DMS53 treated with DMSO at 0.1 percent for 48 hours (cell line): ENCODE data around the gene MAD1L1.
"Not testable (repeated sequence)": the region's sequence is repeated elsewhere in the genome, so short reads cannot be mapped to it uniquely, and the experiment has no call there.

Experiments used
- DNase-seq: peaks from one replicate; lab custom pipeline; 2025; ENCODE audit not compliant: unreplicated experiment; lab: John Stamatoyannopoulos, UW

Gene MAD1L1

DNA sequence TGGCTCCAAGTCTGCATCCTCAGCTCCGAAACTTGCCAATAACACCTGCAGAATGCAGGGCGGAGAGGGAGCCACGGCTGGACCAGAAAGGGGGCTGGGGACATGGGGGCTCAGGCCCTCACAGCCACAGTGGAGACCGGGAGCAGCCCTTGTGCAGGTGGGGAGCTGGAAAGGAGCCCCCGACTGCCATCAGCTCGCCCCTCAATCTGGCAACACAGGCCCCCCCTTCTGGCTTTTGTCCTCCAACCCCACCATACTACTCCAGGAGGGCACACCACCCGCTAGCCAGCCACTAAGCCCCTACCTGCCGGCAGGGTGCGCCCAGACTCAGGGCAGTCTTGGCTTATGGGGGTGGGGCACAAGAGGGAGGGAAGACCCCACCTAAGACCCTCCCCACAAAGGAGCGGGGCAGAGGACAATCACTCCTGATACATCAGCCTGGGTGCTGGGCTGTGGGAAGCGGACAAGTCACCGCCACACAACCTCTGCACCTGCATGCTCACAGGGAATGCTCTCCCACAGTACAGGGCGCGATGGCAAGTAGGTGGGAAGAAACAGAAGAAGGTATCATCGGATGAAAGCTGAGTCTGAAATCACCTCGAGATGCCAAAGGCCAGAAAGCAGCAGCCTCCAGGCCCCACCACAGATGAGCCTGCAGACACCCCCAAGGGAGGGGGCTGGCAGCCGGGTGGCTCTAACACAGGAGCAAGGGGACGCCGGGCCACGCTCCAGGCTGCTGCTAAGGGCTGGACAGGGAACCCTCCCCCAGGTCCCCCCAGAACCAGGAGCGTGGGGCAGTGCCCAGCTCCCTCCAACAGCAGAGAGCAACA lies 297.4 kb downstream of the MAD1L1 start:
- no peak for DNase-seq

DNA sequence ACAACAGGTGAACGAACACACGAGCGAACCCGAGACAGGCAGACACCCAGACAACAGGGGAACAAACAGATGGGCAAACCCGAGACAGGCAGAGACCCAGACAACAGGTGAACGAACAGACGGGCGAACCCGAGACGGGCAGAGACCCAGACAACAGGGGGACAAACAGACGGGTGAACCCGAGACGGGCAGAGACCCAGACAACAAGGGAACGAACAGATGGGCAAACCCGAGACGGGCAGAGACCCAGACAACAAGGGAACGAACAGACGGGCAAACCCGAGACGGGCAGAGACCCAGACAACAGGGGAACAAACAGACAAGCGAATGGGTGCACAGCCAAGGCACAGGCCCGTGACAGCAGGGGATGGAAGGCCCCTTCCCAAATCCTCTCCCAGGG lies 298.0 kb downstream of the MAD1L1 start:
- DNase-seq = no peak

DNA sequence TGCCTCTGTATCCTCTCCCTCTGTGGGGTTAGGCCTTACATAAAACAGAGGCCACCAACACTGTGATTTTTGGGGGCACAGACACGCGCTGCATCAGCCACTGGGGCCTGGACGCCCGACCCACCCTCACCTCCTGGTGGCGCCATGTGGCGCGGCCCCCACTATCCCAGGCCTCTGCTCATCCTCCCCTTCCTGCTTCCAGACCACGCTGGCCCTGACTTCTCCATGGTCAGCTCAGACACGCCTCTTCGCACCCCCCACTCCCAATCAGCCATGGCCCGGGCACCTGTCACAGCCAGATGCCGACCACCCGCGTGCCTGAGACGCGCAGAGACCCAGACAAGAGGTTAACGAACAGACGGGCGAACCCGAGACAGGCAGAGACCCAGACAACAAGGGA lies 298.7 kb downstream of the MAD1L1 start:
- DNase-seq = no peak

DNA sequence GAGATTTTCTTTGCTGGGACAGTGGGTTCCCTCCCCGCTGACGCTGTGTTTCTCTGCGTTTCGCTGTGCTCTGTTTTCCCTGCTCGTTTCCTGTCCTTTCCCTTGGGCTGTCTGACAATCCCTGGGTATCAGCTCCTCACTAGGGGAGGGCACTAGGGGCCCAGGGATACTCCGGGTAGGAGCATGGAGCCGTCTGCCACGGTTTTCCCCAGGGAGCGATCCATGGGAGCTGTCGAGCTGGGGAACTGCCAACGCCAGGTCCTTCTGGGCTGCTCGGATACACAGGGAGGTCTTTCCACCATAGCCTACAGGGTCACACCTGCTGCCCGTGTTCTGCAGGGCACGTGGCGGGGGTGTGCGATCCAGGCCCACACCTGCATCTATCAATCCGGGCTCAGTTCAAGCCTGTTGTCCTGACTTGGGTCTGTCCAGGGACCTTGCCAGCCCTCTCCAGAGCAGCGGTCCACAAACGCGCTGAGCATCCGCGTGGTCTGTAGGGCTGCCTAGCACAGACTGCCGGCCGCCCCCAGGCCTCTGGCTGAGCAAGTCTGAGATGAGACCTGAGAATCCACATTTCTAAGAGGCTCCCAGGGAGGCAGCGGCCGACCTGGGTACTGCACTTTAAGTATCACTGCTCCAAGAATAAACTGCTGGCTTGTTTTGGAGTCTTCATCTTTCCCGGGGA lies 299.5 kb downstream of the MAD1L1 start:
- DNase-seq = no peak

DNA sequence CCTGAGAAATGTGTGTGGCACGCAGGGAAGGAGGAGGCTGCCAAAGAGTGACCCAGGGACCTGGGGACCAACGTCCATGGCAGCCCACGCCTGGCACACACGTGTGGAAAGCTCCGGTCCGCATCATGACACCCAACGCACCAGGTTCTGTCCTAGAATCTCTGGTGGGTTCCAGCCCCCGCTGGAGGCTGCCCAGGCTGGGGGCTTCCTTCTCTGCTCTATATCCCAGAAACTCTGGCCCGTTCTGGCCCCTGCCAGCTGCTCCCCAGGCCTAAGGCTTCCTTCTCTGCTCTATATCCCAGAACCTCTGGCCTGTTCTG lies 300.8 kb downstream of the MAD1L1 start:
- DNase-seq = no peak

DNA sequence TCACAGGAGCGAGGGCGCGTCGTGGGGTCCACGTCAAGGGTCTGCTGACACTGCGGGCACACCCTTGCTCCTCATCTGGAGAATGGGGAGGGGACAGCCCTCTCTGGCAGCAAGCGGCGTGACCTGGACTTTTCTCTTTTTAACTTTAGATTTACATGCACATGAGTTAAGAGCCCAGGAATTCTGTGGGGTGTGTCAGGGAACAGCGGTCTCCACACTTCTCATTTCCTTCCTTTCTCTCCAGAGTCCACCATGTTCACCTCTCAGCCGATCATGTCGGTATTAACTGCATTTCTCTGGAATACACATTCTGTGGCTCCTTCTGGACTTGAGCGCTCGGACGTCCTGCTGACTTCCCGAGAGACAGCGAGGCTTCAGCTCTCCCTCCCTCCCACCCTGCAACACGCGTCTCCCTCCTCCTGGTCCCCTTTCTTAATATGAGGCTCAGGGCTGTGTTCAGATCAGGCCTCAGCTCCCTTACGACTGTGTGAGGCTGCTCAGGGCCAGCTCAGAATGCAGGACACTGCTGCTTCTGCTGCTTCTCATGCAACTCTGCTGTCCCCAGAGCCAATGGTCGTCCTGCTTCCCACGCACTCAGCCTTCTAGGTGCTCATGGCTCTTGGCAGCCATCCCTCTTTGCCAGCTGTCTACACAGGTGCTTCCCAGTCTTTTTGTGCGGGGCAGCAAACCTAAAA lies 301.3 kb downstream of the MAD1L1 start:
- no peak for DNase-seq

DNA sequence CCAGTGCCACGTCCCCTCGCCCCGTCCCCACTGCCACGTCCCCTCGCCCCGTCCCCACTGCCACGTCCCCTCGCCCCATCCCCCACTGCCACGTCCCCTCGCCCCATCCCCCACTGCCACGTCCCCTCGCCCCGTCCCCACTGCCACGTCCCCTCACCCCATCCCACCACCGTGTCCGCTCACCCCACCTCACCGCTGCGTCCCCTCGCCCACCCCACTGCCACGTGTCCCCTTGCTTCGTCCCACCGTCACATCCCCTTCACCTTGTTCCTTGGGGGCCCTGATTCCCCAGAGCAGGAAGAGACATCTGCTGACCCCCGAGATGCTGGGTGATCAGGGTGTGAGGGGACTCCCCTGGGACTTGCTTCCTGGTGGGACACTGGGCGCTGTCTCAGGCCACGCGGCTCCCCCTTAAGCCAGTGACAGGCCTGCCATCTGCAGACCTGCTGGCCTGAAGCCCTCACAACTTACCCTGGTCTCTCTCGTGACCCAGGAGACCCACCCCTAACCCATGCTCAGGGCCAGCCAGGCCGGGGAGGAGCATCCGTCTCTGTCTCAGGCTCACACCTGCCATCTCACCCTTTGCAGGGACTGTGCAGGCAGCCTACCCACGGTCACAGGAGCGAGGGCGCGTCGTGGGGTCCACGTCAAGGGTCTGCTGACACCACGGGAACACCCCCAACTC lies 302.2 kb downstream of the MAD1L1 start:
- DNase-seq = no peak

DNA sequence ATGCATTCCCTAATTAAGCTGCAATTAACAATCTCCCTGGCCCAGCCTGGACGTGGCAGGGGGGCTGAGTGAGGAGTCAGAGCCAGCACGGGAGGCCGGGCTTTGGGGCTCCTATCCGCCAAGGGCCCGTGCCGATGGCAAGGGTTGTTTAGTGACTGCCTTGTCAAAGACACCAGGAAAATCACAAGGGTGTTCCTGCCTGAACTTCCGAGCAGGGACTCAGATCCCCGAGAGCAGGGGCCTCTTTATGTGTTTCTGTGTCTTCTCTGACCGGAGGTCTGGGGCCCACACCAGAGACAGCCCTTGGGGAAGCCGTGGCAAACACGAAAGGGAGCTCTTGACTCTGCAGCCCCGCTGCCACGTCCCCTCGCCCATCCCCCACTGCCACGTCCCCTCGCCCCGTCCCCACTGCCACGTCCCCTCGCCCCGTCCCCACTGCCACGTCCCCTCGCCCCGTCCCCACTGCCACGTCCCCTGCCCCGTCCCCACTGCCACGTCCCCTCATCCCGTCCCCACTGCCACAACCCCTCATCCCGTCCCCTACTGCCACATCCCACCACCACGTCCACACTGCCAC lies 303.3 kb downstream of the MAD1L1 start:
- DNase-seq = not testable (repeated sequence)

DNA sequence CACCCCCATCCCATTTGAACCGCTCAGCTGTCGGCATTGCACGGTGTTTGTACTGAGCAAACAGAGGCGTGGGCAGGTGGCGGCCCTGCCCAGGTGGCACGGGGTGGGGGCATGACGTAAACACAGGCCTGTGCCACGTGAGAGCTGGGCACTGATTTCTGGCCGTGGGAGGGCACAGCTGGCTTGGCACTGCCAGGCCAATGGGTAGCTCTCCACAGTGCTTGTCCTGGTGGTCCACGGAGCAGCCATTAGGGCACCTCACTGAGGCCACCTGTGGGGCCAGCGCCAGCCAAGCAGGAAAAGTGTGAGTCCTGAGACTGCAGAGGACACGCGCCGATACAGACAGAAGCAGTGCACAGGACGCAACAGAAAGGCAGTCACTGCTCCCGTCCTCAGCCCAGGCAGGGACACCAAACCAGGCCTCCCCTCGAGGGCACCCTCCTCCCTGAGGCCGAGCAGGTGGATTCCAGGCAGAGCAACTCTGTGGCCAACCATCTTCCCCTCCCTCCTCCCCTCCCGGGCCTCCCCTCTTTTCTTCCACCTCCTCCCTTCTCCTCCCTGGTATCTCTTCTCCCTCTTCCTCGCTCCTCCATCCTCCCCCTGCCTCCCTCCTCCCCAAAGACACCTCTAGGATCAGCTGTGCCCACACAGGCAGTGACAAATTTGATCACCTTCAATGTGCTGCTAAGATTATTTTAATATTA lies 303.9 kb downstream of the MAD1L1 start:
- peak; percentile 56 for DNase-seq

DNA sequence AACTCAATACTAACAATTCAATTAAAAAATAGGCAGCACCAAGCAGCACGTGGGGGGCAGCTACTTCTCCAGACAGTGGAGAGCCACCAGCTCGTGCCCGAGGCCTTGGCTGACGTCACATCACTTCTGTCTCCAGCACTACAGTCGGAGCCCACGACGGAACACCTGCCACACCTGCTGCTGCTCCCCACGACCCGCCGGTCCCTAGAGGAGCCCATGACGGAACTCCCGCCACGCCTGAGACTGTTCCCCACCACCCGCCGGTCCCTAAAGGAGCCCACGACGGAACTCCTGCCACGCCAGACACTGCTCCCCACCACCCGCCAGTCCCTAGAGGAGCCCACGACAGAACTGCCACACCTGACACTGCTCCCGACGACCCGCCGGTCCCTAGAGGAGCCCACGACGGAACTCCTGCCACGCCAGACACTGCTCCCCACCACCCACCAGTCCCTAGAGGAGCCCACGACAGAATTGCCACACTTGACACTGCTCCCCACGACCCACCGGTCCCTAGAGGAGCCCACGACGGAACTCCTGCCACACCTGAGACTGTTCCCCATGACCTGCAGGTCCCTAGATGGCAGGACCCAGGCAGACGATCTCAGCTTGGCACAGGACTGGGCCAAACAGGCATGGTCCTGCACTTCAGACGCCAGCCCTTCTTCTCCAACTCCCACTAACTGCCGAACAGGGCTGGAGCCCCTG lies 304.7 kb downstream of the MAD1L1 start:
- no peak for DNase-seq

DNA sequence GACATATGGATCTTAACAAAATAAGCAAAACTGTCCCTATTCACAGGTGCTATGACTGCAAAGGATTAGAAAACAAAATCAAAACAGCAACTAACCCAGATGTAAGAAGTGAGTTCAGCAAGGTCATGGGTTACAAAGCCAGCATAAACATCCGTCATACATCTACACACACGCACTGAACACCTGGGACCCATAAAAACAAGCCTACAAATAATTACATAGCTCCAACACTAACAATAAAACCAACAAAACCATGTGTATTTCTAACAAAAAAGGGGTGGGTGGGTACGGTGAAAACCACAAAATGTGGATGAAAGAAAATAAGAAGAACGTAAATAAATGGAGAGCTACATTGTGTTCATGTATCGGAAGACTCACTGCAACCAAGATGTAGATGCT lies 305.8 kb downstream of the MAD1L1 start:
- DNase-seq = no peak

DNA sequence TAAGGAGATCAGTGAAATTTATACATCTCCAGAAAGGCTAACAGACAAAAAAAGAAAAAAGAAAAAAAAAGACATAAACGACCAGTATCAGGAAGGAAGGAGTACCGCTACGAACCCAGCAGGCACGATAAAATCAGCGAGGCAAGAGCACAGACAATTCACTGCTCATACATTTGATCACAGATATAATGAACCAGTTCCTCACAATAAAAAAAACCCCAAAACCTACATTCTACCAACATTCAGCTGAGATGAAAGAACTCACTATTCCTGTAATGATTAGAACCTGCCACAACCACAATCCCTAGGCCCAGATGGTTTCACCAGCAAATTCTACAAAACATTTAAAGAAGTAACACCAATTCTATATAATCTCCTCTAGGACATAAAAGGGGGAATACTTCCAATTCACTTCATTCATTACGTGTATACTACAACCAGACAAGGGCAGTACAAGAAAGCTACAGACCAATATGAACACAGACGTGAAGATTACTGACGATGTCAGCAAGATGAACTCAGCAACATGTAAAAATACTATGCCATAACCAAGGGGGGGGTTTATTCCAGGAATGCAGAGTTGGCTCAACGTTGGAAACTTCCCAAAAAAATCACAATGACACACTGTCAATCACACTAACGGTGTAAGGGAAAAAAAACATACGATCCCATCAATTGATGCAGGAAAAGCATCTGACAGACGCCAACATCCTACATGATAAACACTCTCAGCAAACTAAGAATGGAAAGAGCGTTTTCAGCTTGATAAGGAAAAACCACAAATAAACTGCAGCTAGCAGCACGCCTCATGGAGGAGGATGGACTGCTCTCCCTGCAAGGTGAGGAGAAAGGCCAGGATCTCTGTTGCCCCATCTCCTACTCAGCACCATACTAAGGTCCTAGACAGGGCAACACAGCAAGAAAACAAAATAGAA lies 306.5 kb downstream of the MAD1L1 start:
- DNase-seq = no peak

DNA sequence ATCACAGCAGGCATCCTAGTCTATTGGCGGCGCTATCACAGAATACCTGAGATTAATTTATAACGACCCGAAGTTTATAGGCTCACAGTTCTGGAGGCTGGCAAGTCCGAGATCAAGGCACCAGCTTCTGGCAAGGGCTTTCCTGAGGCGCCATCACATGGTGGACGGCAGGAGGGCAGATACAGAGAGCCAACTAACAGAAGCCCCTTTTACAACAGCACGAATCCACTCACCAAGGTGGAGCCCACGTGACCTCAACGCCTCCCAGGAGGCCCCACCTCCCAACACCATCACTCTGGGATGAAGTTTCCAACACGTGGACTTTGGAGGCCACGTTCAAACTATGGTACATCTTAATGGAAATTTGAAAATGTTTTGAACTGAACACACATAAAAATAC lies 307.4 kb downstream of the MAD1L1 start:
- DNase-seq = no peak

DNA sequence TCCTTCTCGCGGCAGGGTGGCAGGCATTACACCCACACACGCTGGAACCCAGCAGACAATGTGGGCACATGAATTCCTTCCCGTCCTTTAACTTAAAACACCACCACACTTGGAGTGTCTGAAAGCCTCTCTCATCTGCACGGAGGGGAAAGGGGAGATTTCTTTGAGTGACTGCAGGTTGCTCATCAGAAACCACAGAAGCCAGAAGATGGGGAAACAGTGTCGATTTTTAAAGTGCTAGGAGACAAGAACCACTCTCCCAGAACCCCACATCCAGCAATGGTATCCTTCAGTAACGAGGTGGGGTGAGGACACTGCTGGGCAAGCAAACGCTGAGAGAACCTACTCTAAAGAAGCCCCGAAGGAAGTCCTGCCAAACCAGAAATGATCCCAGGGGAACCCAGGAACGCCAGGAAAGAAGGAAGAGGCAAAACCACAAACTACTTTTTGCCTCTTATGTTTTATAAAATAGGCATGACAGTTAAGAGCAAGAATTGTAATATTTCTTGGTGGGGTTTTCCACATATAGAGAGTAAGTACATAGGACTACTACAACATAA lies 308.4 kb downstream of the MAD1L1 start:
- no peak for DNase-seq

DNA sequence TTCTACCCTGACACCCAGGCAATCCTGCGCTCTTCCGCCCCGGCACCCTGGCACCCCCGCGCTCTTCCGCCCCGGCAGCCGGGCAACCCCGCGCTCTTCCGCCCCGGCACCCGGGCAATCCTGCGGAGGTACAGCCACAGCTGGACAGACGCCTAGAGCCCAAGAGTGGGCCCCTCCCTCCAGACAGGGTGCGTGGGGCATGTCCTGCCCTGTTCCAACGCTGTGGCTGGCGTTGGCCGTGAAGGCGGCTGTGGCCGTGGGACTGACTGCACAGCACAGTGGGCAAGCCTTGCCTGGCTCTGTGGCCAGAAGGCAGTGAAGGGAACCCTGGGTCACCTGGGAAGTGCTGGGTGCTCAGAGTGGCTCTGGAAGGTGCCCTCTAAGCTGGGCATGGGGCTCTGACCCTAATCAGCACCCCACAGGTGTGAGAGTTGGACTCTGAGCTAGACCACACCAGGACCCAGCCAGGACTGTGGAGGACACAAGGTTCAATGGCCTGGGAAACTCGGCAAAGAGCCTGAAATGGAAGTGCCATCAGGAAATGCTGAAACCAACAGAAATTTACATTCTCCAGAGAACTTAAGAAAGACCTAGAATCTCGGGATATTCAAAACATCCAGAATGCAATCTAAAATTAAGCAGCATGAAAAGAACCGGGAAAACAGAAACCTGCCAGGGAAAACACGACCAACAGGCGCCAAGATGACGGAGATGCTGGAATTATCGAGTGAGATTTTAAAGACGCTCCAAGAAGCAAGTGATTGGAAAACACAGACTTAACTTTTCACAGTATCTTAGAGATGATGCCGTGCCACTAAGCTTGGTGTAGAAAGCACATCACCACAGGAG lies 309.1 kb downstream of the MAD1L1 start:
- no peak for DNase-seq

DNA sequence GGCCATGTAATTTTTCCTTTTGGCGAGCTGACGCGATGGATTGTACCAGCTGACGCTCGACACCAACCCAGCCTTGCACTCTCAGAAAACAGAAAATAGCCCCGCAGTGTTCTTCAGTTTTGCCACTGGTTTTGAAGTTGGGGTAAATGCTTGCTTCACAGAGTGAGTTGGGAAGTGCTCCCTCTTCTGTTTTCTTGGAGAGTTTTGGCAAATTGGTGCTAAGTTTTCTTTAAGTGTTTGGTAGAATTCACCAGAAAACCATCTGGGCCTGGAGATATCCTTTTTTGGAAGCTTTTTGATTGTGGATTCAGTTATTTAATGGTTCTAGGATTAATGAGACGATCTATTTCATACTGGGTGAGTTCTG lies 309.9 kb downstream of the MAD1L1 start:
- DNase-seq = no peak

DNA sequence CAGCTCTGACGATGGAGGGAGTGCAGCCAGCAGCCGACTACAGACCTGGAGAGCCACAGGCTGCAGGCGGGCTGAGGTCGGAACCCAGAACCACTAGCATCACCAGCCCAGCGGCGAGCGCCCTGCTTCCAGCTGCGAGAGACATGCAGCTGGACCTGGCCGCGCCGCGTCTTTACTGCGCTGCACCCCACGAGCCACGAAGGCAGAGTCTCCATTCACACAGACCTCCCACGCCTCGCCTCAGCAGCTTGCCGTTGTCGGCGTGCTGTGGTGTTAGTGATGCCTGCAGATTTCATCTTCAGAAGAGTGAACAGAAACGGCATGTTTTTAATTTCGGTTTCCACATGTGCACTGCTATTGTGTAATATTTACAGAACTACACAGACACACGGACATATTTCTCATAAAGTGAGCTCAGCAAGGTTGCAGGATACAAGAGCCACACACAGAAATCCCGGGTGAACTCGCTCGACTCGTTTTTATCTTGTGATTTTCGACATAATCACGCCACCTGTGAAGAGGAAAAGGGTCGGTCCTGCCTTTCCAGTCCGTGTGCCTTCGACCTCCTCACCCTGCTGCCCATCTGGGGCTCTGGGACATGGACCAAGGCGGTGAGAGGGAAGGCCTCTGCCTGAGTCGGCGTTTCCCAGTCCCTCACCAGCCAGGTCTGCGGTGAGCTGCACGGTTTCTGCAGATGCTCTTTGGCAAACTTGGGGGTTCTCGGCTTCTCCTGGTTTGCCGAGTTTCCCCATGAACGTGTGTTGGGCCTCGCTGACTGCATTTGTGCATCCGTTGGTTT lies 310.5 kb downstream of the MAD1L1 start:
- no peak for DNase-seq
